Fibroblast of skin of right quadriceps (primary cell): ENCODE measurements around the gene ADD1.

Experiments used
- DNase-seq: peaks from one replicate; pipeline ENCODE4 v3.0.0-alpha.2; 2013

The ADD1 gene

GRCh38 chr4:2823671-2824328 lies 19.8 kb upstream of the ADD1 start:
- DNase-seq, result no peak

- no peak for DNase-seq
Observed at GRCh38 chr4:2824329-2824835, 19.3 kb upstream of the ADD1 start.

- no peak for DNase-seq
Observed at GRCh38 chr4:2824836-2825381, 18.7 kb upstream of the ADD1 start.

- no peak for DNase-seq
Observed at GRCh38 chr4:2825740-2826139, 17.9 kb upstream of the ADD1 start.

- DNase-seq, result no peak
Observed at GRCh38 chr4:2827071-2827873, 16.4 kb upstream of the ADD1 start.

- no peak for DNase-seq
Observed at GRCh38 chr4:2827874-2828751, 15.5 kb upstream of the ADD1 start.

- DNase-seq, result no peak
Observed at GRCh38 chr4:2828758-2829181, 14.9 kb upstream of the ADD1 start.

GRCh38 chr4:2829321-2829932 lies 14.2 kb upstream of the ADD1 start:
- no peak for DNase-seq

GRCh38 chr4:2829933-2830451 lies 13.7 kb upstream of the ADD1 start:
- DNase-seq, result no peak

GRCh38 chr4:2830632-2831610 lies 12.7 kb upstream of the ADD1 start:
- DNase-seq, result no peak

GRCh38 chr4:2831611-2832308 lies 11.9 kb upstream of the ADD1 start:
- no peak for DNase-seq

GRCh38 chr4:2832309-2832980 lies 11.2 kb upstream of the ADD1 start:
- no peak for DNase-seq

- no peak for DNase-seq
Observed at GRCh38 chr4:2832981-2833670, 10.5 kb upstream of the ADD1 start.

- DNase-seq, result no peak
Observed at GRCh38 chr4:2833671-2834000, 10.0 kb upstream of the ADD1 start.

- DNase-seq, result no peak
Observed at GRCh38 chr4:2834001-2834921, 9.4 kb upstream of the ADD1 start.

- no peak for DNase-seq
Observed at GRCh38 chr4:2835978-2836377, 7.7 kb upstream of the ADD1 start.

GRCh38 chr4:2836391-2836859 lies 7.2 kb upstream of the ADD1 start:
- DNase-seq, result no peak
